Heart right ventricle (tissue), 16 donors: ENCODE results near the gene MRTFA. TPM values are rescaled to one million over a fixed set of nuclear protein-coding genes. Genes with fewer than 3 reads are reported as not detected.
"Not testable (repeated sequence)": the region's sequence is repeated elsewhere in the genome, so short reads cannot be mapped to it uniquely, and the experiment has no call there.

Experiments used
- ATAC-seq, 8 donors: fragments of 200-7000 bp; cut with Tn5 transposase; one replicate each; pipeline ENCODE4 v1.9.1; 2020; ENCODE audit warnings: mild to moderate bottlenecking in 8 of 8, moderate library complexity in 8 of 8, moderate number of reproducible peaks in 1 of 8
- DNase-seq, 2 donors: peaks; one replicate each; pipeline ENCODE4 v3.0.0-alpha.2; 2020
- H3K27ac ChIP-seq, 10 donors: fragments of 200-600 bp; sonication (generic) in 2 of 10; one replicate each; pipeline versions ENCODE4 v1.5.0 to v1.8.0; 2020 to 2022; ENCODE audit warnings: mild to moderate bottlenecking in 3 of 10
- H3K27me3 ChIP-seq, 7 donors: fragments of 200-600 bp; one replicate each; pipeline ENCODE4 v1.8.0; 2021 to 2022; ENCODE audit warnings: mild to moderate bottlenecking in 2 of 7
- H3K36me3 ChIP-seq, 9 donors: fragments of 200-600 bp; sonication (generic) in 1 of 9; one replicate each; pipeline versions ENCODE4 v1.5.0 to v1.8.0; 2020 to 2022; ENCODE audit warnings: mild to moderate bottlenecking in 2 of 9
- H3K4me1 ChIP-seq, 9 donors: fragments of 200-600 bp; sonication (generic) in 1 of 9; one replicate each; pipeline versions ENCODE4 v1.5.0 to v1.8.0; 2020 to 2022; ENCODE audit warnings: mild to moderate bottlenecking in 4 of 9
- H3K4me3 ChIP-seq, 10 donors: fragments of 200-600 bp; sonication (generic) in 2 of 10; one replicate each; pipeline versions ENCODE4 v1.5.0 to v1.8.0; 2020 to 2022; ENCODE audit warnings: mild to moderate bottlenecking in 7 of 10, moderate library complexity in 2 of 10
- H3K9me3 ChIP-seq, 11 donors: fragments of 200-600 bp in 10 of 11; sonication (generic) in 2 of 11; one replicate each; pipeline versions ENCODE4 v1.5.0 to v1.8.0; 2013 to 2022; ENCODE audit warnings: mild to moderate bottlenecking in 2 of 11, control low read depth in 1 of 11, moderate library complexity in 1 of 11
- CTCF ChIP-seq, 9 donors: fragments of 200-600 bp; sonication (generic) in 2 of 9; IDR thresholded peaks; one replicate each; pipeline versions ENCODE4 v1.5.0 to v1.8.0; 2021 to 2022; ENCODE audit warnings: antibody characterized with exemption in 9 of 9, mild to moderate bottlenecking in 5 of 9, moderate library complexity in 1 of 9
- WGBS, 2 donors: extraction: QIAGEN DNeasy Blood & Tissue Kit; methylation state at CpG; one replicate each; pipeline ENCODE4 v1.1.7; 2013; ENCODE audit warnings: inconsistent platforms in 1 of 2; 5-methylcytosine and 5-hydroxymethylcytosine counted together
- intact Hi-C, 10 donors: fragments of 100-400 bp; cut with DNase I; formaldehyde crosslinking; loops; one replicate each; pipeline versions ENCODE4 v1.11.1 to v1.14.2; 2022
- polyA plus RNA-seq, 2 donors: library from polyadenylated mRNA; stranded (reverse); fragments of 200-250 nt; gene quantifications; one replicate each; pipeline ENCODE4 v1.2.3, GENCODE V29; 2013
- total RNA-seq, 10 donors: library from RNA; stranded (reverse); fragmentation: NEBNext Ultra II Directional in 3 of 10; extraction: Animal tissue kit (Norgen Biotek cat#: 25700) in 3 of 10; gene quantifications; one replicate each; pipeline versions ENCODE4 v1.2.1 to v1.2.4, GENCODE V29; 2021 to 2023
- donor health status: Arrhythmogenic right ventricular cardiomyopathy.
- donor health status: ischemic (EF 13 %, LVEDD 7.1; RV severe dilation, severe dysfunction).
- donor health status: healthy with polysubstance abuse.
- donor health status: DM: no; HTN: yes; CAD: no.
- donor health status: DM: no; HTN: no; CAD: no.
- donor health status: ischemic (EF 25% LVEDD 6.9; RV normal size, moderate dysfunction).
- donor health status: ischemic (EF 25% LVEDD 5.7; RV mildly dilated, moderate dysfunction).
- donor health status: healthy.
- donor health status: DM: yes; HTN: yes; CAD: no.
- donor health status: Ischemic cardiomyopathy.
- donor health status: ischemic (EF 35%, LVEDD 5.7; RV mildly dilated, moderate dysfunction).
- donor health status: nonischemic (EF 11% LVEDD 7.7; RV severe dilation, severe dysfunction).
- donor health status: DM: yes; HTN: yes; CAD: no.
- donor health status: PGD.
- donor health status: ischemic (EF 29% LVEDD 5.4; RV normal size, mild dysfunction).
- donor health status: nonischemic (EF 23%, LVEDD 6.1; RV moderate dilation, normal function).

MRTFA gene
- total and polyA plus RNA-seq, 12 donors: 13.2 to 30.9 (median 18.9) TPM

GRCh38 chr22:40534379-40535188 is 101.9 kb downstream of the MRTFA start:
- intact Hi-C loops: loop anchor here in 3 of 10 donors (5.0 to 10.0 kb wide), 2 partner anchors 50 to 103 kb away; partner anchors contain the start of gene MRTFA (in 2 of the 3)
- no peak overlapping the region for H3K4me3 ChIP-seq

DNA sequence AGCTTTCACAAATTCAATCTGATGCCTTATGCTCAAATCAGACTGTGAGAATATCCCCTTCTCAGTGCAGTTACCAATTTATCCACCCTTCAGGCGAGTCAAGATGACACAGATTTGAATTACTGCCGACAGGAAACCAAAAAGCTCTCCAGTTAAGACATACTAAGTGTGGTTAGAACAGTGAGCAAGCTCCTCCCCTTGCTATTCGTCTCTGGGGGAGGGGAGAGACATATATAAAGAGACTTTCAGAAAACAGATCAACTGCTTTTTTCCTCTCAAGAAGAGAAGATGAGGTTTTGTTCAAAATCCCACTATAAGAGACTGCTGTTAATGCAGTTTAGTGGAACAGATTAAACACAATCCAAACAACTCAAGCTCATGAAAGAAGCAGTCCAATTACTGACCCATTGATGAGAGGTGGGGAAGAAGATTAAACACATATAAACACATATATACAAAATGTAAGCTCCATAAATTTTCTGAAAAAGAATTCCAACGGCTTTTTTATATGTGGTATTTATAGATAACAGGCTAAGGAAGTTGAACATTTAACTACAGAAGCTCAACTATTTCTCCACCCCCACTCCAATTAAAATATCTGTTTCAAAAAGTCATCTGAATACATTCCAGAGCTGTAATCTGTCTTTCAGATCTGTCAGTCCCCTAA is 102.7 kb downstream of the MRTFA start:
- peak; percentile 57 to 85 (median 76) for ATAC-seq
- WGBS, 2 donors: 4 to 6% methylated on average over 4 of the region's 4 CpGs
- Histone ChIP-seq H3K4me1 (peaks cover 11 to 60% (median 44%) of the 10 kb centered on the region in 9 donors), H3K9me3 (no peaks in the 10 kb centered on the region), H3K36me3 (no peaks in the 10 kb centered on the region), H3K4me3 (peak overlapping the region in 8 of 10 donors; percentile 4 to 41 (median 30)), H3K27me3 (no peaks in the 10 kb centered on the region), H3K27ac (peak overlapping the region; percentile 5 to 64 (median 39))
- no peak for TF ChIP-seq CTCF (IDR thresholded peaks at IDR 0.05)
- intact Hi-C loops: loop anchor here in 3 of 10 donors (5.0 to 10.0 kb wide), 2 partner anchors 49 to 103 kb away; partner anchors contain the start of gene MRTFA (in 2 of the 3)
- no peak for DNase-seq

More at GRCh38 chr22:40534379-40535188, 101.9 kb downstream of the MRTFA start:
- H3K4me1 ChIP-seq: peaks cover 11 to 55% (median 45%) of the 10 kb centered on the region in 9 donors
- peak overlapping the region in 7 of 10 donors; percentile 5 to 64 (median 59) for H3K27ac ChIP-seq
- DNase-seq (no peak), ATAC-seq (peak in 5 of 8 donors; percentile 56 to 80 (median 62))
- H3K27me3 ChIP-seq: no peaks in the 10 kb centered on the region
- WGBS, 2 donors: 52 to 60% methylated on average over 6 of the region's 6 CpGs
- no peaks in the 10 kb centered on the region for H3K36me3 ChIP-seq
- H3K9me3 ChIP-seq: no peaks in the 10 kb centered on the region
- TF ChIP-seq CTCF (IDR thresholded peaks at IDR 0.05): no peak

GRCh38 chr22:40531951-40532900 is 104.3 kb downstream of the MRTFA start:
- no peaks in the 10 kb centered on the region for H3K36me3 ChIP-seq
- H3K9me3 ChIP-seq: no peaks in the 10 kb centered on the region
- H3K4me1 ChIP-seq: peaks cover 11 to 64% (median 39%) of the 10 kb centered on the region in 9 donors
- H3K4me3 ChIP-seq: peak overlapping the region in 9 of 10 donors; percentile 2 to 41 (median 29)
- peak in 2 of 8 donors; percentile 8 to 17 for ATAC-seq
- intact Hi-C loops: loop anchor here in 3 of 10 donors (5.0 to 10.0 kb wide), 2 partner anchors 47 to 105 kb away; partner anchors contain the start of gene MRTFA (in 2 of the 3)
- no peak for DNase-seq
- H3K27me3 ChIP-seq: no peaks in the 10 kb centered on the region
- 73 to 80% methylated on average over 3 of the region's 3 CpGs for WGBS, 2 donors
- H3K27ac ChIP-seq: peak overlapping the region in 8 of 10 donors; percentile 5 to 64 (median 46)
- TF ChIP-seq CTCF (IDR thresholded peaks at IDR 0.05): no peak

DNA sequence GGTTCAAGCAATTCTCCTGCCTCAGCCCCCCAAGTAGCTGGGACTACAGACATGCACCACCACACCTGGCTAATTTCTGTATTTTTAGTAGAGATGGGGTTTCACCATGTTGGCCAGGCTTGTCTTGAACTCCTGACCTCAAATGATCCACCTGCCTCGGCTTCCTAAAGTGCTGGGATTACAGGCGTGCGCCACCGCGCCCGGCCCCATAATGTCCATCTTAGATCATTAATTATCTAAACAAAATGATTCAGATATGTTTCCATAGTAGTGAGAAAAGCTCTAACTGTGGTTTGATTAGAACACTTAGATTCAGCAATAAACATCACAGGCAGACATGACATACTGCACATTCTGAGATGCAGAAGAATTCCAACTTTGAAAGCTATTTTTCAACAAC is 106.1 kb downstream of the MRTFA start:
- Histone ChIP-seq H3K4me1 (peaks cover 11 to 60% (median 39%) of the 10 kb centered on the region in 9 donors), H3K27ac (peak overlapping the region in 1 of 10 donors; percentile 11)
- DNase-seq, H3K36me3 ChIP-seq, H3K4me3 ChIP-seq, H3K27me3 ChIP-seq, ATAC-seq, H3K9me3 ChIP-seq: not testable (repeated sequence)
- WGBS, 2 donors: 95 to 98% methylated on average over 6 of the region's 6 CpGs
- intact Hi-C loops: loop anchor here in 3 of 10 donors (5.0 to 10.0 kb wide), 2 partner anchors 46 to 107 kb away; partner anchors contain the start of gene MRTFA (in 2 of the 3)
